Transverse colon (tissue), 4 donors: ENCODE measurements around the gene G6PC1. TPM values are rescaled to one million over a fixed set of nuclear protein-coding genes. Genes with fewer than 3 reads are reported as not detected.

ENCODE experiments used
- DNase-seq: peaks from one replicate; pipeline ENCODE4 v3.0.0-alpha.2; 2019
- H3K27ac ChIP-seq, 4 donors: fragments of 200-600 bp; sonication (generic); 2 replicates each; pipeline ENCODE4 v1.5.1; 2016 to 2018; ENCODE audit warnings: inconsistent platforms in 4 of 4
- H3K27me3 ChIP-seq: fragments of 200-600 bp; sonication (generic); 2 replicates; pipeline ENCODE4 v1.5.1; 2017; ENCODE audit warnings: inconsistent platforms
- H3K36me3 ChIP-seq, 4 donors: fragments of 200-600 bp; sonication (generic); 2 replicates each; pipeline ENCODE4 v1.5.1; 2017 to 2019; ENCODE audit warnings: inconsistent platforms in 4 of 4
- H3K4me1 ChIP-seq, 4 donors: fragments of 200-600 bp; sonication (generic); 2 replicates each; pipeline ENCODE4 v1.5.1; 2017 to 2020; ENCODE audit warnings: inconsistent platforms in 4 of 4
- H3K4me3 ChIP-seq, 4 donors: fragments of 200-600 bp; sonication (generic); 1 replicate in 1 of 4; 2 replicates in 3 of 4; pipeline versions ENCODE4 v1.5.1 to v1.6.1; 2017 to 2019; ENCODE audit warnings: inconsistent platforms in 4 of 4
- H3K9me3 ChIP-seq, 2 donors: fragments of 200-600 bp; sonication (generic); 2 replicates each; pipeline ENCODE4 v1.5.1; 2017 to 2019; ENCODE audit warnings: inconsistent platforms in 2 of 2
- CTCF ChIP-seq, 5 experiments: fragments of 200-600 bp in 3 of 5; fragments of 450-650 bp in 2 of 5; sonication (generic) in 3 of 5; IDR thresholded peaks; 1 replicate in 2 of 5; 2 replicates in 3 of 5; pipeline ENCODE4 v1.5.1; 2016 to 2017; ENCODE audit warnings: antibody characterized with exemption in 5 of 5, inconsistent platforms in 3 of 5, mild to moderate bottlenecking in 2 of 5, moderate library complexity in 1 of 5
- EP300 ChIP-seq: sonication (generic); formaldehyde crosslinking; IDR thresholded peaks from one replicate; pipeline ENCODE4 v1.6.1; 2017; ENCODE audit warnings: antibody characterized with exemption, low read depth
- POLR2A ChIP-seq: fragments of 450-650 bp; IDR thresholded peaks from one replicate; pipeline ENCODE4 v1.6.1; 2016; ENCODE audit warnings: antibody characterized with exemption, mild to moderate bottlenecking, moderate library complexity
- POLR2AphosphoS5 ChIP-seq, 3 donors: sonication (generic); formaldehyde crosslinking; IDR thresholded peaks; one replicate each; pipeline ENCODE4 v1.6.1; 2016; ENCODE audit warnings: antibody characterized with exemption in 3 of 3
- WGBS, 2 donors: methylation state at CpG; one replicate each; pipeline ENCODE4 v1.1.5; 2018; ENCODE audit warnings: low coverage in 1 of 2; 5-methylcytosine and 5-hydroxymethylcytosine counted together
- in situ Hi-C, 4 donors: fragments of 200-750 bp; cut with MboI; loops; one replicate each; pipeline versions ENCODE4 v1.15.0 to v1.15.1; 2017; ENCODE audit warnings: low sequenced_read_pairs in 3 of 4, low pct_ligation_motif_present in 1 of 4, low pct_unique_long_range_greater_than_20kb in 1 of 4
- intact Hi-C: fragments of 100-400 bp; cut with DNase I; formaldehyde crosslinking; loops from one replicate; pipeline ENCODE4 v1.15.1; 2023; ENCODE audit warnings: low total_unique reads
- small RNA-seq, 4 donors: library from RNA; depleted of rRNA; stranded (forward); fragments of <200 nt; gene quantifications; one replicate each; pipeline ENCODE3, GENCODE V24; 2016
- total RNA-seq, 4 donors: library from RNA; depleted of rRNA; stranded (reverse); fragments of >200 nt; gene quantifications; one replicate each; pipeline ENCODE4 v1.1.0, GENCODE V29; 2016

G6PC1 gene
- total RNA-seq, 4 donors from 2014 or later = 0.32 to 0.68 TPM; not detected in 2

GRCh38 chr17:42950044-42950783 is 49.6 kb downstream of the G6PC1 start:
- 88 to 97% methylated on average over 10 to 13 of the region's 13 CpGs for WGBS, 2 donors
- Histone ChIP-seq H3K36me3 (peaks cover 0 to 55% (median 26%) of the 10 kb centered on the region in 4 donors), H3K9me3 (no peaks in the 10 kb centered on the region), H3K4me1 (peaks cover 0 to 3% (median 0%) of the 10 kb centered on the region in 4 donors), H3K4me3 (no peak overlapping the region), H3K27ac (no peak overlapping the region), H3K27me3 (no peaks in the 10 kb centered on the region)
- no peak for DNase-seq
- TF ChIP-seq CTCF (IDR thresholded peaks at IDR 0.05) = no peak
- TF ChIP-seq POLR2A = no peak
- TF ChIP-seq POLR2AphosphoS5 (IDR thresholded peaks at IDR 0.05) = no peak
- no peak for TF ChIP-seq EP300
- intact Hi-C loops (no loop called here), in situ Hi-C loops (no loop called here)

Small RNA genes lying within 50 kb of the gene (small RNA-seq; reads per million reads assigned to genes)
- gene RF00561 (0 reads per million in 4 donors), gene RNU6-287P (0 reads per million in 4 donors)

Other genes starting within 250 kb of the G6PC1 start
- 10 to 100 TPM in 3 of 4 donors, 1 to 10 TPM in 1; 9.6 to 53.1 (median 26.7) TPM for gene TUBG2, start 241.5 kb upstream of the G6PC1 start, total RNA-seq
- 10 to 100 TPM in 2 of 4 donors, 1 to 10 TPM in 2; 5.8 to 29.9 (median 9.9) TPM for gene PLEKHH3, start 223.8 kb upstream of the G6PC1 start, total RNA-seq
- 1 to 10 TPM in 1 of 4 donors, under 1 TPM in 1, not detected in 2; 0.82 to 3.5 TPM for gene CCR10, start 219.0 kb upstream of the G6PC1 start, total RNA-seq
- 10 to 100 TPM in 2 of 4 donors, 1 to 10 TPM in 2; 3.7 to 43.8 (median 10.1) TPM for gene CNTNAP1, start 218.3 kb upstream of the G6PC1 start, total RNA-seq
- 100 to 1,000 TPM in 1 of 4 donors, 10 to 100 TPM in 3; 30.4 to 159 (median 43.4) TPM for gene EZH1, start 155.8 kb upstream of the G6PC1 start, total RNA-seq
- 10 to 100 TPM in 2 of 4 donors, 1 to 10 TPM in 2; 6.1 to 88.0 (median 23.4) TPM for gene RAMP2, start 139.6 kb upstream of the G6PC1 start, total RNA-seq
- 100 to 1,000 TPM in 1 of 4 donors, 10 to 100 TPM in 3; 58.3 to 111 (median 79.7) TPM for gene VPS25, start 127.3 kb upstream of the G6PC1 start, total RNA-seq
- gene WNK4, start 120.2 kb upstream of the G6PC1 start, total RNA-seq = 10 to 100 TPM; 17.9 to 87.6 (median 40.9) TPM
- gene COA3, start 102.1 kb upstream of the G6PC1 start, total RNA-seq = 100 to 1,000 TPM; 128 to 400 (median 171) TPM
- 1 to 10 TPM in 1 of 4 donors, under 1 TPM in 1, not detected in 2; 0.48 to 1.5 TPM for gene CNTD1, start 101.9 kb upstream of the G6PC1 start, total RNA-seq
- 100 to 1,000 TPM in 3 of 4 donors, 10 to 100 TPM in 1; 78.2 to 199 (median 120) TPM for gene BECN1, start 76.5 kb upstream of the G6PC1 start, total RNA-seq
- 100 to 1,000 TPM in 1 of 4 donors, 10 to 100 TPM in 3; 37.0 to 131 (median 60.4) TPM for gene PSME3, start 67.4 kb upstream of the G6PC1 start, total RNA-seq
- 1 to 10 TPM in 2 of 4 donors, under 1 TPM in 2; 0.55 to 6.0 (median 1.1) TPM for gene AOC2, start 56.2 kb upstream of the G6PC1 start, total RNA-seq
- gene AOC3, start 49.6 kb upstream of the G6PC1 start, total RNA-seq = 100 to 1,000 TPM in 1 of 4 donors, 10 to 100 TPM in 3; 14.3 to 134 (median 35.2) TPM
- gene AARSD1, start 63.7 kb downstream of the G6PC1 start, total RNA-seq = 10 to 100 TPM in 2 of 4 donors, 1 to 10 TPM in 2; 2.6 to 21.9 (median 9.5) TPM
- 1 to 10 TPM in 3 of 4 donors, not detected in 1; 3.4 to 8.3 (median 5.1) TPM for gene PTGES3L, start 79.3 kb downstream of the G6PC1 start, total RNA-seq
- gene RUNDC1, start 79.8 kb downstream of the G6PC1 start, total RNA-seq = 10 to 100 TPM; 18.1 to 43.8 (median 27.8) TPM
- 100 to 1,000 TPM; 243 to 836 (median 677) TPM for gene RPL27, start 97.6 kb downstream of the G6PC1 start, total RNA-seq
- 10 to 100 TPM; 11.5 to 81.1 (median 47.2) TPM for gene IFI35, start 106.0 kb downstream of the G6PC1 start, total RNA-seq
- 10 to 100 TPM; 26.2 to 94.1 (median 65.7) TPM for gene VAT1, start 121.6 kb downstream of the G6PC1 start, total RNA-seq
- gene RND2, start 124.4 kb downstream of the G6PC1 start, total RNA-seq = under 1 TPM in 2 of 4 donors, not detected in 2; 0.41 to 0.64 TPM
- gene BRCA1, start 224.6 kb downstream of the G6PC1 start, total RNA-seq = 100 to 1,000 TPM in 1 of 4 donors, 1 to 10 TPM in 3; 2.6 to 121 (median 5.8) TPM